IMR-90 (cell line): ENCODE data around the gene CDC25B. TPM values are rescaled to one million over a fixed set of nuclear protein-coding genes. Genes with fewer than 3 reads are reported as not detected.

Experiments
- ATAC-seq: fragments of 200-7000 bp; cut with Tn5 transposase; 2 replicates; pipeline ENCODE4 v1.9.1; 2020; ENCODE audit warnings: low read depth, mild to moderate bottlenecking, moderate library complexity
- BruUV-seq: library from RNA; stranded (reverse); fragments of 400-500 nt; replicated peaks from 2 replicates; lab custom pipeline; 2021; lab: Mats Ljungman, UMichigan
- CTCF ChIA-PET: fragments of 300-600 bp; formaldehyde crosslinking; extraction: SDS; loops from one replicate; lab custom pipeline; 2021; ENCODE audit warnings: antibody characterized with exemption; lab: Yijun Ruan, JAX
- POLR2A ChIA-PET: fragments of 300-600 bp; sonication (Branson Sonifier 250); formaldehyde crosslinking; loops from one replicate; lab custom pipeline; 2022; ENCODE audit warnings: antibody characterized with exemption; ENCODE audit not compliant: unreplicated experiment; lab: Charles Lee
- DNase-seq: peaks from one replicate; pipeline ENCODE4 v3.0.0; 2013
- H2AFZ ChIP-seq: replicated peaks from 2 replicates; pipeline ENCODE3; 2013; ENCODE audit warnings: low read length, mild to moderate bottlenecking; ENCODE audit not compliant: poor library complexity
- H2AK5ac ChIP-seq: 2 replicates; pipeline ENCODE4 v1.6.1; 2013; ENCODE audit warnings: low read depth, low read length, inconsistent platforms
- H2AK9ac ChIP-seq: replicated peaks from 2 replicates; pipeline ENCODE3; 2013; ENCODE audit warnings: mild to moderate bottlenecking, low read depth, low read length, moderate library complexity; ENCODE audit not compliant: poor library complexity
- H2BK120ac ChIP-seq: 2 replicates; pipeline ENCODE4 v1.6.1; 2013; ENCODE audit warnings: low read depth, low read length, inconsistent platforms
- H2BK15ac ChIP-seq: 3 replicates; pipeline ENCODE4 v1.6.1; 2013; ENCODE audit warnings: low read depth, low read length, inconsistent platforms
- H2BK20ac ChIP-seq: 2 replicates; pipeline ENCODE4 v1.6.1; 2013; ENCODE audit warnings: low read depth, mild to moderate bottlenecking, inconsistent platforms, low read length, moderate library complexity
- H2BK5ac ChIP-seq: 2 replicates; pipeline ENCODE4 v1.6.1; 2013; ENCODE audit warnings: mild to moderate bottlenecking, low read depth, low read length, inconsistent platforms; ENCODE audit not compliant: poor library complexity, severe bottlenecking
- H3K14ac ChIP-seq: replicated peaks from 2 replicates; pipeline ENCODE4 v1.6.1; 2013; ENCODE audit warnings: low read depth, low read length, inconsistent platforms
- H3K18ac ChIP-seq: 2 replicates; pipeline ENCODE4 v1.6.1; 2013; ENCODE audit warnings: low read depth, low read length, control low read depth
- H3K23ac ChIP-seq: 2 replicates; pipeline ENCODE4 v1.6.1; 2013; ENCODE audit warnings: low read depth, low read length, inconsistent platforms
- H3K27ac ChIP-seq: 2 replicates; pipeline ENCODE4 v1.5.1; 2013; ENCODE audit warnings: mild to moderate bottlenecking, control low read depth, low read length; ENCODE audit not compliant: insufficient read depth
- H3K27me3 ChIP-seq: 2 replicates; pipeline ENCODE4 v1.6.1; 2013; ENCODE audit warnings: low read length; ENCODE audit not compliant: control insufficient read depth, insufficient read depth
- H3K36me3 ChIP-seq: 2 replicates; pipeline ENCODE4 v1.6.1; 2013; ENCODE audit warnings: low read length, mixed read lengths; ENCODE audit not compliant: control insufficient read depth, insufficient read depth
- H3K4ac ChIP-seq: 2 replicates; pipeline ENCODE4 v1.6.1; 2013; ENCODE audit warnings: low read depth, low read length, inconsistent platforms
- H3K4me1 ChIP-seq: 2 replicates; pipeline ENCODE4 v1.6.1; 2013; ENCODE audit warnings: low read length, mixed read lengths; ENCODE audit not compliant: control insufficient read depth, insufficient read depth
- H3K4me2 ChIP-seq: 2 replicates; pipeline ENCODE4 v1.6.1; 2013; ENCODE audit warnings: low read depth, mild to moderate bottlenecking, control low read depth, low read length, moderate library complexity
- H3K4me3 ChIP-seq: 2 replicates; pipeline ENCODE4 v1.5.1; 2013; ENCODE audit warnings: low read depth, mild to moderate bottlenecking, control low read depth, low read length, moderate library complexity; ENCODE audit not compliant: insufficient read depth
- H3K56ac ChIP-seq: 2 replicates; pipeline ENCODE4 v1.6.1; 2013; ENCODE audit warnings: low read length, inconsistent platforms; ENCODE audit not compliant: insufficient read depth; ENCODE audit errors: extremely low read depth
- H3K79me1 ChIP-seq, 2 experiments: 2 replicates each; pipeline ENCODE4 v1.6.1; 2013; ENCODE audit warnings: low read length in 2 of 2, inconsistent platforms in 1 of 2, low read depth in 1 of 2
- H3K9ac ChIP-seq: 2 replicates; pipeline ENCODE4 v1.6.1; 2013; ENCODE audit warnings: low read depth, low read length, control low read depth
- H3K9me1 ChIP-seq: 2 replicates; pipeline ENCODE4 v1.6.1; 2013; ENCODE audit warnings: low read length, inconsistent platforms; ENCODE audit not compliant: insufficient read depth
- H3K9me3 ChIP-seq: 2 replicates; pipeline ENCODE4 v1.6.1; 2013; ENCODE audit warnings: low read length; ENCODE audit not compliant: control insufficient read depth, insufficient read depth
- H4K20me1 ChIP-seq: 2 replicates; pipeline ENCODE4 v1.6.1; 2013; ENCODE audit warnings: low read length, inconsistent platforms; ENCODE audit not compliant: insufficient read depth
- H4K5ac ChIP-seq: 2 replicates; pipeline ENCODE4 v1.6.1; 2013; ENCODE audit warnings: mild to moderate bottlenecking, low read depth, low read length, control low read depth
- H4K8ac ChIP-seq, 2 experiments: 2 replicates each; pipeline ENCODE4 v1.6.1; 2013; ENCODE audit warnings: low read depth in 2 of 2, low read length in 2 of 2, control low read depth in 1 of 2, inconsistent platforms in 1 of 2
- H4K91ac ChIP-seq: 2 replicates; pipeline ENCODE4 v1.6.1; 2013; ENCODE audit warnings: low read depth, low read length, inconsistent platforms; ENCODE audit not compliant: insufficient read depth
- BHLHE40 ChIP-seq: fragments of 150-350 bp; IDR thresholded peaks from 2 replicates; pipeline ENCODE4 v1.6.1; 2016; ENCODE audit warnings: mild to moderate bottlenecking, low read depth, low read length
- CTCF ChIP-seq: conservative IDR thresholded peaks from 2 replicates; pipeline ENCODE4 v1.5.1; 2012; ENCODE audit warnings: mild to moderate bottlenecking, low read depth, low read length, improper control_type of control experiment
- ELK1 ChIP-seq: fragments of 150-350 bp; IDR thresholded peaks from 2 replicates; pipeline ENCODE4 v1.6.1; 2016; ENCODE audit warnings: low read depth, mild to moderate bottlenecking, low read length, moderate library complexity, borderline replicate concordance
- RAD21 ChIP-seq: IDR thresholded peaks from 2 replicates; pipeline ENCODE4 v1.6.1; 2012; ENCODE audit warnings: low read length, improper control_type of control experiment
- SMC3 ChIP-seq: fragments of 150-350 bp; IDR thresholded peaks from 2 replicates; pipeline ENCODE4 v1.6.1; 2016; ENCODE audit warnings: low read depth, mild to moderate bottlenecking, antibody characterized with exemption, low read length, moderate library complexity
- WGBS, 2 experiments: methylation state at CpG; one replicate each; pipeline versions ENCODE4 v1.1.5 to v1.1.7; 2013; ENCODE audit warnings: missing lambda C conversion rate in 2 of 2; ENCODE audit not compliant: insufficient read length in 1 of 2; ENCODE audit errors: extremely low coverage in 2 of 2; 5-methylcytosine and 5-hydroxymethylcytosine counted together
- dilution Hi-C: fragments of 300-500 bp; cut with HindIII; formaldehyde crosslinking; loops from one replicate; pipeline ENCODE4 v1.14.3; 2018; ENCODE audit warnings: low sequenced_read_pairs; ENCODE audit not compliant: unreplicated experiment
- in situ Hi-C: fragments of 300-500 bp; cut with MboI; formaldehyde crosslinking; loops from 3 replicates; pipeline ENCODE4 v1.14.3; 2019; ENCODE audit warnings: low sequenced_read_pairs, inconsistent platforms, mixed read lengths
- intact Hi-C: fragments of 100-400 bp; cut with micrococcal nuclease; formaldehyde crosslinking; loops from 2 replicates; pipeline ENCODE4 v1.10.0; 2022
- polyA plus RNA-seq, 3 experiments: library from polyadenylated mRNA; depleted of rRNA; stranded (reverse); fragments of >200 nt; gene quantifications; 2 replicates each; pipeline ENCODE4 v1.2.3, GENCODE V29; 2012; ENCODE audit warnings: low replicate concordance in 1 of 3
- total RNA-seq: library from RNA; depleted of rRNA; stranded (reverse); fragments of >200 nt; gene quantifications from 2 replicates; pipeline ENCODE4 v1.2.3, GENCODE V29; 2012

Gene CDC25B
- total and polyA plus RNA-seq, 2 of the 4 experiments (the other 2 are of a cell fraction): 14.5 to 50.5 TPM

GRCh38 chr20:3801846-3802245, 5.7 kb downstream of the CDC25B start:
- peaks cover 72% of the 10 kb centered on the region for H3K36me3 ChIP-seq
- no peak overlapping the region for H3K4me2 ChIP-seq
- intact Hi-C loops: no loop called here
- H3K79me1 ChIP-seq: peaks cover 39 to 95% of the 10 kb centered on the region in 2 experiments
- no peak overlapping the region for H3K9ac ChIP-seq
- ChIA-PET POLR2A (no interaction called here), CTCF (no interaction called here)
- in situ Hi-C loops: no loop called here
- H2BK20ac ChIP-seq: no peak overlapping the region
- no peak overlapping the region for H2AK5ac ChIP-seq
- H4K91ac ChIP-seq: no peak overlapping the region
- no peak overlapping the region for H2BK15ac ChIP-seq
- dilution Hi-C loops: no loop called here
- DNase-seq (no peak), ATAC-seq (no peak)
- no peak overlapping the region for H3K56ac ChIP-seq
- H2AK9ac ChIP-seq: no peak overlapping the region
- no peak overlapping the region for H3K27ac ChIP-seq
- H4K8ac ChIP-seq: no peak overlapping the region
- H3K4me1 ChIP-seq: peaks cover 38% of the 10 kb centered on the region
- WGBS, 2 experiments: 96% methylated on average over 11 of the region's 13 CpGs; no CpG with 5 or more reads in 1 of the 2 experiments
- H3K4me3 ChIP-seq: no peak overlapping the region
- no peaks in the 10 kb centered on the region for H3K27me3 ChIP-seq
- no peak overlapping the region for H4K5ac ChIP-seq
- H3K4ac ChIP-seq: no peak overlapping the region; the same call in 1 of the 2 replicates
- no peak overlapping the region for H2AFZ ChIP-seq
- TF ChIP-seq BHLHE40 (no peak), SMC3 (no peak), ELK1 (no peak), RAD21 (no peak), CTCF (no peak)
- no peak overlapping the region for H3K14ac ChIP-seq
- no peaks in the 10 kb centered on the region for H4K20me1 ChIP-seq
- peaks cover 37% of the 10 kb centered on the region for H3K9me1 ChIP-seq
- no peak overlapping the region for H3K23ac ChIP-seq
- no peak overlapping the region for H2BK120ac ChIP-seq
- BruUV-seq: no TSS peak
- H3K18ac ChIP-seq: no peak overlapping the region
- H2BK5ac ChIP-seq: no peak overlapping the region
- H3K9me3 ChIP-seq: no peaks in the 10 kb centered on the region
